ENCODE data around the gene HS6ST3.

Gene HS6ST3

DNA sequence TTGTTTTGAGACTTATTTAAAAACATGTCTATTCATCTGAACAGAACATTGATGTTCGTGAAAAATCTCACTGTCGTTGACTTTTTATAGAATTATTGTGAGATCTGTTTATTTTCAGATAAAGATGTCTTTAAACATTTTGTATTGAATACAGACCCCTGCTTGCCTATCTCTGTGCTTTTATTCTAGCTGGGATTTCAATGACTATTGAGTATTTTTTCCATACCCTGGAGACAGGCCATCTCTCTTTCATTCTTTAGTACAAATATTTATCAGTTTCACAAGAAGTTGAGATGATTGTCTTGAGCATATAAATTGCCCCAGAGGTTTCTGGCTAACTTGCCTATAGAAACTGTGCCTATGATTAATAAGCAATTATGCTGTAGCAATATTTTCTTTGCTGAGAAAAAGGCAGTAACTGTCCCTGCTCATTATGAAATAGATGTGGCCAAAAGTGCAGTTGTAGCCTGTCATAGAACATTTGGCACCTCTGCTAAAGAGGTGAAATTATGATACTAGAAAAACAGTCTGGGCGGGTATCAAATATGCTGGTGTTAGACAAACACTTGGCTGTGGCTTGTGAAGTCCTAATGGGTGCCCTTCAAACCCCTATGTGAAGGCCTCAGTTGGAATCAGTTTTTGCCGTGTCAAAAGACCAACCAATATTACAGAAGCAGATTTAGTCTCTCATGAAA, 360.6 kb downstream of the HS6ST3 start:
- no peak for DNase-seq (ENCODE audit: low read depth)
- Histone ChIP-seq H3K27me3 (replicated peaks; ENCODE audit: control insufficient read depth, insufficient read depth, low read length) (no peaks in the 10 kb centered on the region), H3K9ac (ENCODE audit: low read length) (no peak overlapping the region), H3K9me3 (ENCODE audit: control insufficient read depth, low read length) (no peaks in the 10 kb centered on the region), H3K4me3 (ENCODE audit: low read length) (no peak overlapping the region), H3K4me1 (ENCODE audit: control insufficient read depth, insufficient read depth, low read length) (no peaks in the 10 kb centered on the region), H3K36me3 (ENCODE audit: control insufficient read depth, insufficient read depth, low read length, severe bottlenecking) (no peaks in the 10 kb centered on the region)

DNA sequence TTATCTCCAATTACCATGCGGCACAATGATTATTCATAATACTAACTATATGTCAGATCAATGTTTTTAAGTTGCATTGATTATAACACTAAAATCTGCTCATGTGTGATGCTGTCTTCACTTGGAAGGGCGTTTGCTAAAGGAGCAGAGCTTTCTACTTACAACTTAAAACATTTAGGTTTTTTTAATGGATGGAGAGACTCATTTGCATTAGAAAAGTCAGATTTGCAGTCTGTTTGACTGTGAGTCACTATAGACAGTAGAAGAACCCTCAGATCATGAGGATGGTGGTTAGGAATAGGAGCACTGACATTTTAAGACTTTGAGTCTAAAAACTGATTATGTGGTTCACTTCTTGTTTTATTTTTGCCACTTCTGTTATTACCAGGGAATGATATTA, 364.6 kb downstream of the HS6ST3 start:
- H3K36me3 ChIP-seq (ENCODE audit: control insufficient read depth, insufficient read depth, low read length, severe bottlenecking) = no peaks in the 10 kb centered on the region
- H3K27me3 ChIP-seq (replicated peaks; ENCODE audit: control insufficient read depth, insufficient read depth, low read length) = no peaks in the 10 kb centered on the region
- no peak overlapping the region for H3K9ac ChIP-seq (ENCODE audit: low read length)
- no peaks in the 10 kb centered on the region for H3K9me3 ChIP-seq (ENCODE audit: control insufficient read depth, low read length)
- H3K4me1 ChIP-seq (ENCODE audit: control insufficient read depth, insufficient read depth, low read length) = no peaks in the 10 kb centered on the region
- DNase-seq (ENCODE audit: low read depth) = no peak
- H3K4me3 ChIP-seq (ENCODE audit: low read length) = no peak overlapping the region

DNA sequence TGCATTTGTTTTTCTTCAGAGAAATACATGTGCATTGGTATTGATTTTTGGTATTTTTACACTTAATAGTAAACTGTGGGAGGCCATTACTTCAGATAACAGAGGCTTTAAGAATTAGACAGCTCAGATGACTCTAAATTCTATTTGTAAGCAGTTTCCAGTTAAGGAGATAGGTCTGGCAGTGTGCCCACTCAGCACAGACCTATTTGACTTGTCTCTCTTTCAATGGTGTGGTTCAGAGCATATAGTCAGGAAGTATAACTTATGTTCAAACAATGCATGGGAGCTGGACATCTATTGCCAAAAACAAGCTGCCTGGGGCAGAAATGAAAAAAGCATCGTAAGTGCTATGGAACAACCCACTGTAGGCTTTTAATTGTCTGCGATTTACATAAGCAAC, 370.7 kb downstream of the HS6ST3 start:
- Histone ChIP-seq H3K27me3 (replicated peaks; ENCODE audit: control insufficient read depth, insufficient read depth, low read length) (no peaks in the 10 kb centered on the region), H3K4me3 (ENCODE audit: low read length) (no peak overlapping the region), H3K9me3 (ENCODE audit: control insufficient read depth, low read length) (no peaks in the 10 kb centered on the region), H3K9ac (ENCODE audit: low read length) (no peak overlapping the region), H3K36me3 (ENCODE audit: control insufficient read depth, insufficient read depth, low read length, severe bottlenecking) (no peaks in the 10 kb centered on the region), H3K4me1 (ENCODE audit: control insufficient read depth, insufficient read depth, low read length) (no peaks in the 10 kb centered on the region)
- no peak for DNase-seq (ENCODE audit: low read depth)

- H3K36me3 ChIP-seq (ENCODE audit: control insufficient read depth, insufficient read depth, low read length, severe bottlenecking) = no peaks in the 10 kb centered on the region
- no peaks in the 10 kb centered on the region for H3K4me1 ChIP-seq (ENCODE audit: control insufficient read depth, insufficient read depth, low read length)
- H3K9ac ChIP-seq (ENCODE audit: low read length) = no peak overlapping the region
- H3K9me3 ChIP-seq (ENCODE audit: control insufficient read depth, low read length) = peaks cover 3% of the 10 kb centered on the region
- H3K27me3 ChIP-seq (replicated peaks; ENCODE audit: control insufficient read depth, insufficient read depth, low read length) = no peaks in the 10 kb centered on the region
- no peak overlapping the region for H3K4me3 ChIP-seq (ENCODE audit: low read length)
- no peak for DNase-seq (ENCODE audit: low read depth)
Measured at GRCh38 chr13:96473526-96474180, 383.7 kb downstream of the HS6ST3 start.

GRCh38 chr13:96474181-96474557, 384.3 kb downstream of the HS6ST3 start:
- Histone ChIP-seq H3K27me3 (replicated peaks; ENCODE audit: control insufficient read depth, insufficient read depth, low read length) (no peaks in the 10 kb centered on the region), H3K4me1 (ENCODE audit: control insufficient read depth, insufficient read depth, low read length) (no peaks in the 10 kb centered on the region), H3K9me3 (ENCODE audit: control insufficient read depth, low read length) (peaks cover 3% of the 10 kb centered on the region), H3K4me3 (ENCODE audit: low read length) (no peak overlapping the region), H3K36me3 (ENCODE audit: control insufficient read depth, insufficient read depth, low read length, severe bottlenecking) (no peaks in the 10 kb centered on the region), H3K9ac (ENCODE audit: low read length) (no peak overlapping the region)
- DNase-seq (ENCODE audit: low read depth) = no peak

DNA sequence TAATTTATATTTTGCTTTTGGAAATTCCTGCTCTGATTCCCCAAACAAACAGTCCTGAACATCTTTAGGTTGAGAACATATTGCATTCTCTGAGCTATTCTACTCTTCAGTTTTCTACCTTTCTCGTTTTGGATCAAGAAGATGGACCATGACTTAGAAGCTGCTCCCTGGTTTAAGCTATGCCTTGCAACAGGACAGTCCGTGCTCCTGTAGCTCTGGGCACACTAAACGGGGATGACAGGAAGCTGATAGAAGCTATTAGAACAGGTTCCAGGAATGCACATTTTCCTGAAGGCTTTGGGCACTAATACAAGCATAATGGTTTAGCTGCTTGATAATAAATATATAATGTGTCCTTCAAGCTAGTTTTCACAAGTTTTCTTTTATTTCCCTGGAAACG, 385.2 kb downstream of the HS6ST3 start:
- no peak for DNase-seq (ENCODE audit: low read depth)
- Histone ChIP-seq H3K4me3 (ENCODE audit: low read length) (no peak overlapping the region), H3K4me1 (ENCODE audit: control insufficient read depth, insufficient read depth, low read length) (no peaks in the 10 kb centered on the region), H3K36me3 (ENCODE audit: control insufficient read depth, insufficient read depth, low read length, severe bottlenecking) (no peaks in the 10 kb centered on the region), H3K9me3 (ENCODE audit: control insufficient read depth, low read length) (peaks cover 3% of the 10 kb centered on the region), H3K9ac (ENCODE audit: low read length) (no peak overlapping the region), H3K27me3 (replicated peaks; ENCODE audit: control insufficient read depth, insufficient read depth, low read length) (no peaks in the 10 kb centered on the region)

GRCh38 chr13:96481482-96481881, 391.6 kb downstream of the HS6ST3 start:
- no peaks in the 10 kb centered on the region for H3K36me3 ChIP-seq (ENCODE audit: control insufficient read depth, insufficient read depth, low read length, severe bottlenecking)
- no peak overlapping the region for H3K9ac ChIP-seq (ENCODE audit: low read length)
- H3K27me3 ChIP-seq (replicated peaks; ENCODE audit: control insufficient read depth, insufficient read depth, low read length) = no peaks in the 10 kb centered on the region
- H3K4me3 ChIP-seq (ENCODE audit: low read length) = no peak overlapping the region
- H3K4me1 ChIP-seq (ENCODE audit: control insufficient read depth, insufficient read depth, low read length) = no peaks in the 10 kb centered on the region
- no peak for DNase-seq (ENCODE audit: low read depth)
- H3K9me3 ChIP-seq (ENCODE audit: control insufficient read depth, low read length) = no peaks in the 10 kb centered on the region

- Histone ChIP-seq H3K9me3 (ENCODE audit: control insufficient read depth, low read length) (no peaks in the 10 kb centered on the region), H3K9ac (ENCODE audit: low read length) (no peak overlapping the region)
Measured at GRCh38 chr13:96490496-96490989, 400.6 kb downstream of the HS6ST3 start.

GRCh38 chr13:96491103-96491502, 401.2 kb downstream of the HS6ST3 start:
- Histone ChIP-seq H3K9ac (ENCODE audit: low read length) (no peak overlapping the region), H3K4me3 (ENCODE audit: low read length) (no peak overlapping the region), H3K27me3 (replicated peaks; ENCODE audit: control insufficient read depth, insufficient read depth, low read length) (no peaks in the 10 kb centered on the region), H3K9me3 (ENCODE audit: control insufficient read depth, low read length) (no peaks in the 10 kb centered on the region), H3K4me1 (ENCODE audit: control insufficient read depth, insufficient read depth, low read length) (no peaks in the 10 kb centered on the region), H3K36me3 (ENCODE audit: control insufficient read depth, insufficient read depth, low read length, severe bottlenecking) (no peaks in the 10 kb centered on the region)
- DNase-seq (ENCODE audit: low read depth) = no peak

More at GRCh38 chr13:96490496-96490989, 400.6 kb downstream of the HS6ST3 start:
- no peaks in the 10 kb centered on the region for H3K36me3 ChIP-seq (ENCODE audit: control insufficient read depth, insufficient read depth, low read length, severe bottlenecking)
- no peak overlapping the region for H3K4me3 ChIP-seq (ENCODE audit: low read length)
- H3K4me1 ChIP-seq (ENCODE audit: control insufficient read depth, insufficient read depth, low read length) = no peaks in the 10 kb centered on the region
- H3K27me3 ChIP-seq (replicated peaks; ENCODE audit: control insufficient read depth, insufficient read depth, low read length) = no peaks in the 10 kb centered on the region
- no peak for DNase-seq (ENCODE audit: low read depth)

GRCh38 chr13:96492766-96493165, 402.9 kb downstream of the HS6ST3 start:
- H3K36me3 ChIP-seq (ENCODE audit: control insufficient read depth, insufficient read depth, low read length, severe bottlenecking) = no peaks in the 10 kb centered on the region
- no peak overlapping the region for H3K9ac ChIP-seq (ENCODE audit: low read length)
- no peak for DNase-seq (ENCODE audit: low read depth)
- no peaks in the 10 kb centered on the region for H3K4me1 ChIP-seq (ENCODE audit: control insufficient read depth, insufficient read depth, low read length)
- no peaks in the 10 kb centered on the region for H3K9me3 ChIP-seq (ENCODE audit: control insufficient read depth, low read length)
- H3K27me3 ChIP-seq (replicated peaks; ENCODE audit: control insufficient read depth, insufficient read depth, low read length) = no peaks in the 10 kb centered on the region
- no peak overlapping the region for H3K4me3 ChIP-seq (ENCODE audit: low read length)

DNA sequence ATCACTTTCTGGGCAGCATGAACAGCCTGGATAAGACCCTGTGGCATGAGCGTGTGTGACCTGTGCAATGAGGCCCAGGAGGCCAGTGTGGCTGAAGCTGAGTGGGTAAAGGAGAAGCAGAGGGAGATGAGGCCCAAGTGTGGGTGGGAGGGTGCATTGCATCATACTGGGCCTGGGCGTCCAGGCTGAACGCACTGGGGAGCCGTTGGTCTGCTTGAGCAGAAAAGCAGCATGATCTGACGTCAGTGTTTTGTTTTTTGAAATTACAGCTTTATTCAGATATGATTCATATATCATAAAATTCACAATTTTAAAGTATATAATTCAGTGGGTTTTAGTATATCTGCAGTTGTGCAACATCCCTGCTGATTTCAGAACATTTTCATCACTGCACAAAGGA, 409.7 kb downstream of the HS6ST3 start:
- no peak for DNase-seq (ENCODE audit: low read depth)
- H3K9me3 ChIP-seq (ENCODE audit: control insufficient read depth, low read length) = no peaks in the 10 kb centered on the region
- no peak overlapping the region for H3K4me3 ChIP-seq (ENCODE audit: low read length)
- H3K9ac ChIP-seq (ENCODE audit: low read length) = no peak overlapping the region
- no peaks in the 10 kb centered on the region for H3K27me3 ChIP-seq (replicated peaks; ENCODE audit: control insufficient read depth, insufficient read depth, low read length)
- H3K36me3 ChIP-seq (ENCODE audit: control insufficient read depth, insufficient read depth, low read length, severe bottlenecking) = no peaks in the 10 kb centered on the region
- no peaks in the 10 kb centered on the region for H3K4me1 ChIP-seq (ENCODE audit: control insufficient read depth, insufficient read depth, low read length)

Data from adipocyte (in vitro differentiated cells).